ENCODE data around the gene WDR93.
"Not testable (repeated sequence)": the region's sequence is repeated elsewhere in the genome, so short reads cannot be mapped to it uniquely, and the experiment has no call there.

WDR93 gene

GRCh38 chr15:89775815-89776214 lies 85.2 kb downstream of the WDR93 start:
- no peak for DNase-seq

DNA sequence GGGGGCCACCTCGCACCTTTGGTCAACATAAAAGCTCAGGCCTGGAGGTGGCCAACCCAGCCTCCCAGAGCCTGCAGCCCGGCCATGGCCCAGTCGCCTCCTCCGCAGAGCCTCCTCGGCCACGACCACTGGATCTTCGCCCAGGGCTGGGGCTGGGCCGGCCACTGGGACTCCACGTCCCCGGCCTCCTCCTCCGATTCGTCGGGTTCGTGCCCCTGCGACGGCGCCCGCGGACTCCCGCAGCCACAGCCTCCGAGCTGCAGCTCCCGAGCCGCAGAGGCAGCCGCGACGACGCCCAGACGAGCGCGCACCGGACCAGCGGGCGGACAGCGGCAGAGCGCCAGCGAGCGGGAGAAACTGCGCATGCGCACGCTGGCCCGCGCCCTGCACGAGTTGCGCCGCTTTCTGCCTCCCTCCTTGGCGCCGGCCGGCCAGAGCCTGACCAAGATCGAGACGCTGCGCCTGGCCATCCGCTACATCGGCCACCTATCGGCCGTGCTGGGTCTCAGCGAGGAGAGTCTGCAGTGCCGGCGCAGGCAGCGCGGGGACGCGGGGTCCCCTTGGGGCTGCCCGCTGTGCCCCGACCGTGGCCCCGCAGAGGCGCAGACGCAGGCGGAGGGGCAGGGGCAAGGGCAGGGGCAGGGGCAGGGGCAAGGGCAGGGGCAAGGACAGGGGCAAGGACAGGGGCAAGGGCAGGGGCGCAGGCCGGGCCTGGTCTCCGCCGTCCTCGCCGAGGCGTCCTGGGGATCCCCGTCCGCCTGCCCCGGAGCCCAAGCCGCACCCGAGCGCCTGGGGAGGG lies 85.9 kb downstream of the WDR93 start, which contains the start of gene MESP2:
Gene MESP2, plus strand, starts transcription at position 59 of the 799 bp plus-strand sequence. Its CDS starts 26 bp downstream, at position 85.
- peak; percentile 41 for DNase-seq

DNA sequence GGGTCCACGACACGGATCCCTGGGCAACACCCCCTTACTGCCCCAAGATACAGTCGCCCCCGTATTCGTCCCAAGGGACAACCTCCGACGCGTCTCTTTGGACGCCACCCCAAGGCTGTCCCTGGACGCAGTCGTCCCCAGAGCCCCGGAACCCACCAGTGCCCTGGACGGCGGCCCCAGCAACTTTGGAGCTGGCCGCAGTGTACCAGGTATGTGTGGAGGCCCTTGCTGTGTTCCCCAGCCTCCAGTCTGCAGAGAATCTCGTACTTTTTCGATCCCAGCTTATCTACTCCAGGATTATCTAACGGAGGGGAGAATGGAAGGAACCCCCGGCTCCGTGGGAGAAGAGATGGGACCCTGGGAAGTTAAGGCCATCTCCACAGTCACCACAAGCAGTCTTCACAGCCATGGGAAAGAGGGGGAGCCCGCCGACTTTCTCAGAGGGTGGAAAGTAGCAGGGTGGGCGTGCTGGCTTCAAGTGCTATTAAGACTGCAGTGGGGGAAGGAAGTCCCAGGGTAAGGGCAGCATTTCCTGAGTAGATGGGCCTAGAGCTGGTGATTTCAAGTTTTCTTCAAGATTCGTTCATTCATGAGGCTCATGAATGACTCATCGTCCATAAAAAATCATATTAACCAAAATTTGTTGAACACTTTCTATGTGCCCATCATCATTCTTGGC lies 86.6 kb downstream of the WDR93 start:
- no peak for DNase-seq

DNA sequence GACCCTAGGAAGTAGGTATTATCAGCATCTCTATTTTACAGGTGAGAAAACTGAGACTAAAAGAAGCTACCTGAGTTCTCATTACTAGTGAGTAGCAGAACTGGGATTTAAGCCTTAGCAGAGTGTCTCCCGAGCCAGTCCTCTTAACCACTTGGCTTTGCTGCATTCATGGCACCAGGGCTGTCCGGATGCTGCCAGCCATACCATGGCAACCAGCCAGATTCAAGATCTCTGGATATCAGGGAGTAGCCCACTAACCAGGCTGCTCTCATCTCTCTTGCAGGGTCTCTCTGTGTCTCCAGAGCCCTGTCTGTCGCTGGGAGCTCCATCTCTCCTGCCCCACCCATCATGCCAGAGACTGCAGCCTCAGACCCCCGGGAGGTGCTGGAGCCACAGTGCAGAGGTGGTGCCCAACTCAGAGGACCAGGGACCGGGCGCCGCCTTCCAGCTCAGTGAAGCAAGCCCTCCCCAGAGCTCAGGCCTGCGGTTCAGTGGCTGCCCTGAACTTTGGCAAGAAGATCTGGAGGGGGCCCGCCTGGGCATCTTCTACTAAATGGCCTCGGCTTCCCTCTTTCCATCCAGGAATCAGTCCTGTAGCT lies 87.3 kb downstream of the WDR93 start:
- DNase-seq = no peak

DNA sequence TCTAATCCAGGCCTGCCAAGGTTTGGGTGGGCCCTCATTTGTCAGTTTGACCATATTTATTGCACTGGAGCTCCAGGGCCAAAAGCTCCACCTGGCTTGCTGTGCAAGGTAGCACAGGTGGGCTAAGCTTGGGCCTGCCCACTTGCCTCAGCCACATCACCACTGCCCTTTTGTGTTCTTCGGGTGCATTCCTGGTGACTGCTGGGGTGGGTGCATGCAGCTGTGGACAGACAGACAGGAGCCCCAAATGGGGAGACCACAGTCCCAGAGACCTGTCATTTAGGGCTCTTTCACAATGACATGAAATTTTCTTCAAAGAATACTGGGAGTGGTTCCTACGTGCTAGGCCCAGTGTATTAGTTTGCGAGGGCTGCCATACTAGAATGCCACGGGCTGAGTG lies 88.2 kb downstream of the WDR93 start:
- DNase-seq = no peak

GRCh38 chr15:89780601-89781000 lies 90.0 kb downstream of the WDR93 start:
- DNase-seq = no peak

DNA sequence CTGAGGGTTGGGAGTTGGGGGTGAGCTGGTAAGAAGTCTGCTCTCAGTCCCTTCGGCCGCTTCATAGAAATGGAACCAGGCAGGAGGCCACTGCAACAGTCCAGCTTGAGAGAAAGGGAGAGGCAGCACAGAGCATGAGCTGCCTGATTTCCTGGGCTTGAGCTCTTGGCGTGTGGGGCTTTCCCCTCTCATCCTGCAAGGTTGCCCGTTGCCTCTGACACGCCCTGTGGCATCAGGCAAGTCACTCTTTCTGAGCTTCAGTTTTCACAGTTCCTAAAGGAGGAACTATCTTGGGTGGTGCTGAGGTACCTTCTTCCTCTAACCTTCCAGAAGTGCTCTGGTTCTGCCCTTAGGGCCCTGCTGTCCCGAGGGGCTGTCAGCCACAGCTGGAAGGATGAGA lies 90.4 kb downstream of the WDR93 start:
- no peak for DNase-seq

DNA sequence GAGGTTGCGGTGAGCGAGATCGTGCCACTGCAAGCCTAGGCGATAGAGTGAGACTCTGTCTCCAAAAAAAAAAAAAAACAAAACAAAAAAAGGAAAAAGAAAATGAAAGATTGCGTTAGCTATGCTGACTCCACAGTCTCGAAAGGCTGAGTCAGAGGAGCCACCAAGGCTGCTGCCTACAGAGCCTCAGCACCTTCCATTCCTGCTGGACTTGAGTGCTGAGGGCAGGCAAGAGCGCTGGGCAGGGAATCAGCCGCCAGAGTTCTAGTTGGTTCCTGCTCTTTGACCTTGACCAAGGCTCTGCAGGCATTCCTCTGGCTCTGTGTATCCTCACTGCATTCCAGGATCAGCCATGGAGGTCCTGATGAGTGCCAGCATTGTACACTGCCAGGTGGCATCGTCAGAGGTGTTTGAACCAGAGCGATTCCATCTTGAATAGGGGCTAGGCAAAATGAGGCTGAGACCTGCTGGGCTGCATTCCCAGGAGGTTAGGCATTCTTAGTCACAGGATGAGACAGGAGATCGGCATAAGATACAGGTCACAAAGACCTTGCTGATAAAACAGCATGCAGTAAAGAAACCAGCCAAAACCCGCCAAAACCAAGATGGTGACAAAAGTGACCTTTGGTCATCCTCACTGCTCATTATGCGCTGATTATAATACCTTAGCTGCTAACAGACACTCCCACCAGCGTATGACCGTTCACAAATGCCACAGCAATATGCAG lies 91.4 kb downstream of the WDR93 start:
- DNase-seq = no peak

- DNase-seq = not testable (repeated sequence)
These were observed 92.0 kb downstream of the WDR93 start for GRCh38 chr15:89782619-89782950.

DNA sequence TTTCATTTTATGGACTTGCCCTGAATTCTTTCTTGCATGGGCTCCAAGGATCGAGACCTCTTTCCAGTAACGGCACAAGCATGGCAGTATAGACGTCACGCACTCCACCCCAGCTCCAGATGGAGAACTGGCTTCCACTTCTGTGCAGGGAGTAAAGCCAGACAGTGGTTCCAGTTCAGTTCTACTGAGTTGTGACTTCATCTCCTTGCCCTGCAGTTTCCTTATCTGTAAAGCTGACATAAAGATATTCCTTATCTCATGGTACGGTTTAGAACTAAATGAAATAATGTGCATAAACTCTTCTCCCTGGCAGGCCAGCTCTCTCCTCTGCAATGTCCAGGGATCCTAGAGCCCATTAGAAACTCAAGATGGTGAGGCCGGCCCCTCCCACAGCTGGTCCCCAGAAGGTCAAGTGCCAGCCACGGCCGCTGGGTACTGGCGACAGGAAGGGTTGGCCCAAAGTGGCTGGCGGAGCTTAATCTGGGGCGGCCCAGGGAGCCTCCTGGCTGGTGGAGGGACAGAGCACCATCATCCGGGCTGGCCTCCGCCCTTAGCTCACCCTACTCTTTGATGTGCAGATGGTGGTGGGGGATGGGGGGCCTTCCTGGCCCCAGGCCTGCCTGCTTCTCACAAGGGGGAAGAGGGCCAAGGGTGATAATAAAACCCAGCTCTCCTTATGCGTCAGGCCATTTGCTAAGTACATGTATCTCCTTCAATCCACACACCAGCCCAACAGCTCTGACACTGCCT lies 92.7 kb downstream of the WDR93 start:
- DNase-seq = no peak

GRCh38 chr15:89783861-89784685 lies 93.5 kb downstream of the WDR93 start:
- DNase-seq = no peak

DNA sequence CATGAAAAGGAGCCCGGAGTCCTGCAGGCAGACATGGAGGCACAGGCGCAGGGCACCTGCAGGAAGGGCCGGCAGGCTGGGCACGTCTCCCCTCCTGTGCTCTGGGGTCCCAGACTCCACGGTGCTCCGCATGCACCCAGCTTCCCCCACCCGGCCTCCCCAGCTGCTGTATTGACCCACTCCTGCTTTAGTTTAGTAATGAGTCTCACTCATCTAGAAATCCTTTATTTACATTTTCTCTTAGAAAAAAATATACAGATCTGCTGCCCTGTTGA lies 94.0 kb downstream of the WDR93 start:
- DNase-seq = no peak

- DNase-seq = no peak
These were observed 94.6 kb downstream of the WDR93 start for GRCh38 chr15:89785064-89785773.

DNA sequence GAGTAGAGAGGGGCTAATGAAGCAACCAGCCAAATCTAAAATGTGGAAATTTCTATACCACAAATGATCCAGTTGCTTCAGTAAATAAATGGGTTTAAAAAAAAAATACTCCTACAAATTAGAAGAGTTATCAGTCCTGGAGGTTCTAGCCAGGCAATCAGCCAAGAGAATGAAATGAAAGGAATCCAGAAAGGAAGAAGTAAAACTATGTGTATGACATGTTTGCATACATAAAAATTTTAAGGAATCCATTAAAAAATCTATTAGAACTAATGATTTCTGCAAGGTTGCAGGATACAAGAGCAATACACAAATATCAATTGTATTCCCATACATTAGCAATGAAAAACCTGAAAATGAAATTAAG lies 95.1 kb downstream of the WDR93 start:
- no peak for DNase-seq

- DNase-seq = no peak
These were observed 97.3 kb downstream of the WDR93 start for GRCh38 chr15:89787944-89788343.

DNA sequence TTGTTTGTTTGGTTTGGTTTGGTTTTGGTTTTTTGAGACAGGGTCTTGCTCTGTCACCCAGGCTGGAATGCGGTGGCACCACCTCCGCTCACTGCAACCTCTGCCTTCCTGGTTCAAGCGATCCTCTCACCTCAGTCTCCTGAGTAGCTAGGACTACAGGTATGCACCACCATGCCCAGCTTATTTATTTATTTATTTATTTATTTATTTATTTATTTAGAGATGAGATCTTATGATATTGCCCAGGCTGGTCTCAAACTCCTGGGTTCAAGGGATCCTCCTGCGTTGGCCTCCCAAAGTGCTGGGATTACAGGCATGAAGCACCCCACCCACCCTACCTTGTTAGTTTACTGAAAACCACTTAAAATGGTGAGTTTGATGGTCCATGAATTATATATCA lies 98.0 kb downstream of the WDR93 start:
- not testable (repeated sequence) for DNase-seq

- no peak for DNase-seq
These were observed 99.6 kb downstream of the WDR93 start for GRCh38 chr15:89790206-89790605.

- DNase-seq = no peak
These were observed 100.0 kb downstream of the WDR93 start for GRCh38 chr15:89790661-89791060.

- no peak for DNase-seq
These were observed 101.6 kb downstream of the WDR93 start for GRCh38 chr15:89792106-89792805.

All from NCI-H510A (cell line).